DOHH2 (cell line): ENCODE measurements around the gene CDCA5.

Experiments
- EZH2phosphoT487 ChIP-seq: fragments of 200-600 bp; sonication (generic); IDR thresholded peaks from 2 replicates; pipeline ENCODE4 v1.6.1; 2017; ENCODE audit warnings: borderline replicate concordance, mild to moderate bottlenecking, antibody characterized with exemption, low read length, moderate library complexity, mixed read lengths
- TF ChIP-seq, protein P1 (sequence below): fragments of 200-600 bp; sonication (generic); IDR thresholded peaks from one replicate; pipeline ENCODE4 v1.5.1; 2014; ENCODE audit warnings: antibody characterized with exemption, mild to moderate bottlenecking, low read depth, low read length; ENCODE audit not compliant: poor library complexity, severe bottlenecking

DNA sequence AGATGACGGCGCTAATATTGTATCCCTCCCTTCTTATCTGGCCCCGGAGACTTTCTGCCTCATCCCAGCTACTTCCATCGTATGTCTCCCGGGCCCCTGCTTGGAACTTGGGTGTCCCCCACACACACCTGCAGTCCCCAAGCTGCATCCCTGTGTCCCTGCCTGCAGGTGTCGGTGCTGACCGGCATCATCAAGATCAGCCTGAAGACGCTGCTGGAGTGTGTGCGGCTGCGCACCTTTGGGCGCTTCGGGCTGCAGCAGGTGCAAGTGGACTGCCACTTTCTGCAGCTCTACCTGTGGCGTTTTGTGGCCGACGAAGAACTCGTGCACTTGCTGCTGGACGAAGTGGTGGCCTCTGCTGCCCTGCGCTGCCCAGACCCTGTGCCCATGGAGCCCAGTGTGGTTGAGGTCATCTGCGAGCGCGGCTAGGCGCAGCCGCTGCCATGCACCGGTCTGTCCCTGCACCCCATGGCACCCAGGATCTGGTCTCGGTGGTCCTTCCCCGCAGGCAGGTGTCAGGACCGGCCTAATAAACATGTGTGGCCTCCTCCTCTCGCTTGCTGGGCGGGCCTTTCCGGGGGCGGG lies 27.4 kb upstream of the CDCA5 start:
- TF ChIP-seq, protein P1, sequence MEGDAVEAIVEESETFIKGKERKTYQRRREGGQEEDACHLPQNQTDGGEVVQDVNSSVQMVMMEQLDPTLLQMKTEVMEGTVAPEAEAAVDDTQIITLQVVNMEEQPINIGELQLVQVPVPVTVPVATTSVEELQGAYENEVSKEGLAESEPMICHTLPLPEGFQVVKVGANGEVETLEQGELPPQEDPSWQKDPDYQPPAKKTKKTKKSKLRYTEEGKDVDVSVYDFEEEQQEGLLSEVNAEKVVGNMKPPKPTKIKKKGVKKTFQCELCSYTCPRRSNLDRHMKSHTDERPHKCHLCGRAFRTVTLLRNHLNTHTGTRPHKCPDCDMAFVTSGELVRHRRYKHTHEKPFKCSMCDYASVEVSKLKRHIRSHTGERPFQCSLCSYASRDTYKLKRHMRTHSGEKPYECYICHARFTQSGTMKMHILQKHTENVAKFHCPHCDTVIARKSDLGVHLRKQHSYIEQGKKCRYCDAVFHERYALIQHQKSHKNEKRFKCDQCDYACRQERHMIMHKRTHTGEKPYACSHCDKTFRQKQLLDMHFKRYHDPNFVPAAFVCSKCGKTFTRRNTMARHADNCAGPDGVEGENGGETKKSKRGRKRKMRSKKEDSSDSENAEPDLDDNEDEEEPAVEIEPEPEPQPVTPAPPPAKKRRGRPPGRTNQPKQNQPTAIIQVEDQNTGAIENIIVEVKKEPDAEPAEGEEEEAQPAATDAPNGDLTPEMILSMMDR, result no peak
- no peak for TF ChIP-seq EZH2phosphoT487
